Suprapubic skin (tissue), 4 donors: Measurements from ENCODE around the gene ZNF425.

ENCODE experiments used
- CTCF ChIP-seq, 2 donors: fragments of 200-600 bp in 1 of 2; fragments of 450-650 bp in 1 of 2; sonication (generic) in 1 of 2; IDR thresholded peaks; one replicate each; pipeline ENCODE4 v1.5.1; 2016 to 2019; ENCODE audit warnings: antibody characterized with exemption in 2 of 2, mild to moderate bottlenecking in 1 of 2, moderate library complexity in 1 of 2
- EP300 ChIP-seq: sonication (generic); formaldehyde crosslinking; IDR thresholded peaks from one replicate; pipeline ENCODE4 v1.6.1; 2017; ENCODE audit warnings: antibody characterized with exemption
- POLR2A ChIP-seq, 2 donors: fragments of 450-650 bp; IDR thresholded peaks; one replicate each; pipeline ENCODE4 v1.6.1; 2017; ENCODE audit warnings: antibody characterized with exemption in 2 of 2, mild to moderate bottlenecking in 2 of 2, moderate library complexity in 2 of 2
- POLR2AphosphoS5 ChIP-seq, 3 donors: sonication (generic); formaldehyde crosslinking; IDR thresholded peaks; one replicate each; pipeline ENCODE4 v1.6.1; 2017; ENCODE audit warnings: antibody characterized with exemption in 3 of 3

GRCh38 chr7:149077594-149077993 is 48.5 kb downstream of the ZNF425 start:
- TF ChIP-seq CTCF (IDR thresholded peaks at IDR 0.05) (no peak), POLR2AphosphoS5 (IDR thresholded peaks at IDR 0.05) (no peak), POLR2A (IDR thresholded peaks at IDR 0.05) (no peak), EP300 (no peak)
